ENCODE measurements around the gene UIMC1. TPM values are rescaled to one million over a fixed set of nuclear protein-coding genes. Genes with fewer than 3 reads are reported as not detected.

Gene UIMC1
- total RNA-seq, 1 donor from 2014 or later: 72.5 TPM

- ATAC-seq (ENCODE audit: low read depth): no peak
- intact Hi-C loops (cut with micrococcal nuclease): no loop called here
- Mint-ChIP-seq H3K4me1 (no peaks in the 10 kb centered on the region), H3K36me3 (ENCODE audit: low read depth) (no peaks in the 10 kb centered on the region), H3K4me3 (no peak overlapping the region), H3K9me3 (no peaks in the 10 kb centered on the region), H3K27me3 (peaks cover 34% of the 10 kb centered on the region), H3K27ac (no peak overlapping the region)
- TF ChIP-seq CTCF (IDR thresholded peaks at IDR 0.05): no peak
- CTCF ChIA-PET: no interaction called here
- no peak for DNase-seq
- POLR2A ChIA-PET: no interaction called here
Observed at GRCh38 chr5:176864755-176865154, 141.8 kb downstream of the UIMC1 start.

GRCh38 chr5:176863765-176864098 lies 142.8 kb downstream of the UIMC1 start:
- no peak overlapping the region for H3K27ac Mint-ChIP-seq
- TF ChIP-seq CTCF (IDR thresholded peaks at IDR 0.05): no peak
- no peaks in the 10 kb centered on the region for H3K36me3 Mint-ChIP-seq (ENCODE audit: low read depth)
- intact Hi-C loops (cut with micrococcal nuclease): no loop called here
- no peaks in the 10 kb centered on the region for H3K9me3 Mint-ChIP-seq
- no peak for ATAC-seq (ENCODE audit: low read depth)
- H3K4me1 Mint-ChIP-seq: no peaks in the 10 kb centered on the region
- CTCF ChIA-PET: no interaction called here
- peaks cover 34% of the 10 kb centered on the region for H3K27me3 Mint-ChIP-seq
- no peak overlapping the region for H3K4me3 Mint-ChIP-seq
- POLR2A ChIA-PET: no interaction called here
- no peak for DNase-seq

- no peaks in the 10 kb centered on the region for H3K36me3 Mint-ChIP-seq (ENCODE audit: low read depth)
- intact Hi-C loops (cut with micrococcal nuclease): no loop called here
- TF ChIP-seq CTCF (IDR thresholded peaks at IDR 0.05): no peak
- DNase-seq (no peak), ATAC-seq (ENCODE audit: low read depth) (no peak)
- ChIA-PET CTCF (no interaction called here), POLR2A (no interaction called here)
- no peaks in the 10 kb centered on the region for H3K9me3 Mint-ChIP-seq
- H3K27me3 Mint-ChIP-seq: peaks cover 37% of the 10 kb centered on the region
- no peaks in the 10 kb centered on the region for H3K4me1 Mint-ChIP-seq
- no peak overlapping the region for H3K27ac Mint-ChIP-seq
- H3K4me3 Mint-ChIP-seq: no peak overlapping the region
Observed at GRCh38 chr5:176863041-176863764, 143.4 kb downstream of the UIMC1 start.

GRCh38 chr5:176862330-176862995 lies 144.1 kb downstream of the UIMC1 start:
- H3K4me1 Mint-ChIP-seq: no peaks in the 10 kb centered on the region
- no peaks in the 10 kb centered on the region for H3K9me3 Mint-ChIP-seq
- no peak overlapping the region for H3K4me3 Mint-ChIP-seq
- TF ChIP-seq CTCF (IDR thresholded peaks at IDR 0.05): no peak
- CTCF ChIA-PET: no interaction called here
- no peak for ATAC-seq (ENCODE audit: low read depth)
- peaks cover 38% of the 10 kb centered on the region for H3K27me3 Mint-ChIP-seq
- no peak for DNase-seq
- POLR2A ChIA-PET: no interaction called here
- H3K36me3 Mint-ChIP-seq (ENCODE audit: low read depth): no peaks in the 10 kb centered on the region
- intact Hi-C loops (cut with micrococcal nuclease): no loop called here
- H3K27ac Mint-ChIP-seq: no peak overlapping the region

- ChIA-PET CTCF (interaction anchor here (0.5 kb wide), 1 partner anchor 302 kb away, joined by 3 read pairs; no protein-coding TSS in a partner anchor), POLR2A (no interaction called here)
- no peak overlapping the region for H3K4me3 Mint-ChIP-seq
- TF ChIP-seq CTCF (IDR thresholded peaks at IDR 0.05): no peak
- ATAC-seq (ENCODE audit: low read depth) (no peak), DNase-seq (no peak)
- intact Hi-C loops (cut with micrococcal nuclease): no loop called here
- H3K9me3 Mint-ChIP-seq: no peaks in the 10 kb centered on the region
- no peaks in the 10 kb centered on the region for H3K4me1 Mint-ChIP-seq
- H3K36me3 Mint-ChIP-seq (ENCODE audit: low read depth): no peaks in the 10 kb centered on the region
- no peak overlapping the region for H3K27ac Mint-ChIP-seq
- H3K27me3 Mint-ChIP-seq: peaks cover 37% of the 10 kb centered on the region
Observed at GRCh38 chr5:176861276-176861675, 145.3 kb downstream of the UIMC1 start.

All from activated B cell treated with CpG ODN at 0.5 μM for 24 hours (primary cell).